ENCODE data around the gene SFXN4. TPM values are rescaled to one million over a fixed set of nuclear protein-coding genes. Genes with fewer than 3 reads are reported as not detected.
A peak's percentile ranks its signal among the peaks of the same experiment; 100 is the strongest.
"Not testable (repeated sequence)": the region's sequence is repeated elsewhere in the genome, so short reads cannot be mapped to it uniquely, and the experiment has no call there.

The SFXN4 gene
- total and polyA plus RNA-seq, 2 experiments from 2014 or later, result 18.6 to 22.3 TPM

DNA sequence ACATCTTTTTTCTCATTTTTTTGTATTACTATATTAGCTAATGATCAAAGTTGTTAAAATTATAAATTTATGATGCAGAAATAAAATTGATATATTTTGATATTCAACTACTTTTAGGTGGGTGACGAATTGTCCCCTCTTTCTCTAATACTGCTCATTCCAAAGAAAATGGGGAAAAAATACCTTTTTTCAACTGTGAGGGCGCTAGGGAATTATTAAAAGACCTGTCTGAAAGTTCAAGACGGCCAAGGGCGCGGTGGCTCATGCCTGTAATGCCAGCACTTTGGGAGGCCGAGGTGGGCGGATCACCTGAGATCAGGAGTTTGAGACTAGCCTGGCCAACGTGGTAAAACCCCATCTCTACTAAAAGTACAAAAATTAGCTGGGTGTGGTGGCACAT lies 27.6 kb downstream of the SFXN4 start:
- DNase-seq (ENCODE audit: low spot score), result peak; percentile 48
- H3K4me1 Mint-ChIP-seq; H3K4me2 ChIP-seq; H3K27ac ChIP-seq (ENCODE audit: low read depth); H3K27me3 Mint-ChIP-seq (ENCODE audit: insufficient read depth, low read depth, poor library complexity); H3K9me2 ChIP-seq (ENCODE audit: insufficient read depth); H3K4me3 Mint-ChIP-seq; H3K36me3 ChIP-seq (ENCODE audit: insufficient read depth); H3K27ac Mint-ChIP-seq; H2AFZ ChIP-seq; H3K27me3 ChIP-seq (ENCODE audit: insufficient read depth); H3F3A ChIP-seq (replicated peaks; ENCODE audit: low read depth); H3K4me1 ChIP-seq (ENCODE audit: insufficient read depth); H4K20me1 ChIP-seq (replicated peaks; ENCODE audit: insufficient read depth); H3K4me3 ChIP-seq; H3K9me3 Mint-ChIP-seq; H3K79me2 ChIP-seq (replicated peaks; ENCODE audit: insufficient read depth); ATAC-seq: not testable (repeated sequence)
- H3K36me3 Mint-ChIP-seq (ENCODE audit: low read depth), result peaks cover 30% of the 10 kb centered on the region
- TF ChIP-seq, protein P1, sequence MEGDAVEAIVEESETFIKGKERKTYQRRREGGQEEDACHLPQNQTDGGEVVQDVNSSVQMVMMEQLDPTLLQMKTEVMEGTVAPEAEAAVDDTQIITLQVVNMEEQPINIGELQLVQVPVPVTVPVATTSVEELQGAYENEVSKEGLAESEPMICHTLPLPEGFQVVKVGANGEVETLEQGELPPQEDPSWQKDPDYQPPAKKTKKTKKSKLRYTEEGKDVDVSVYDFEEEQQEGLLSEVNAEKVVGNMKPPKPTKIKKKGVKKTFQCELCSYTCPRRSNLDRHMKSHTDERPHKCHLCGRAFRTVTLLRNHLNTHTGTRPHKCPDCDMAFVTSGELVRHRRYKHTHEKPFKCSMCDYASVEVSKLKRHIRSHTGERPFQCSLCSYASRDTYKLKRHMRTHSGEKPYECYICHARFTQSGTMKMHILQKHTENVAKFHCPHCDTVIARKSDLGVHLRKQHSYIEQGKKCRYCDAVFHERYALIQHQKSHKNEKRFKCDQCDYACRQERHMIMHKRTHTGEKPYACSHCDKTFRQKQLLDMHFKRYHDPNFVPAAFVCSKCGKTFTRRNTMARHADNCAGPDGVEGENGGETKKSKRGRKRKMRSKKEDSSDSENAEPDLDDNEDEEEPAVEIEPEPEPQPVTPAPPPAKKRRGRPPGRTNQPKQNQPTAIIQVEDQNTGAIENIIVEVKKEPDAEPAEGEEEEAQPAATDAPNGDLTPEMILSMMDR (conservative IDR thresholded peaks at IDR 0.05; ENCODE audit: low read depth in 2 of 2), result peak in 1 of 2 experiments; percentile 43

DNA sequence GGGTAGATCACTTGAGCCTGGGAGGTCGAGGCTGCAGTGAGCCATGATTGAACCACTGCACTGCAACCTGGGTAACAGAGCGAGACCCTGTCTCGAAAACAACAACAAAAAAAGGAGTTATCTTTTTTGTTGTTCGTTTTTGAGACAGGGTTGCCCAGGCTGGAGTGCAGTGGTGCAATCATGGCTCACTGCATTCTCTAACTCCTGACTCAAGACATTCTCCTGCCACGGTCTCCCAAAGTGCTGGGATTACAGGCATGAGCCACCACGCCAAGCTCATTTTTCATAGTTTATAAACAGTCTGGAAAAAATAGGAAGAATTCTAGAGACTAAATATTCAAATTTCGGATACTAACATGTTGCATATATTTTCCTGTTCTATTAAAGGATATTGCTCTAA lies 29.4 kb downstream of the SFXN4 start:
- no peak overlapping the region for H2AFZ ChIP-seq
- H3K79me2 ChIP-seq (replicated peaks; ENCODE audit: insufficient read depth), result no peaks in the 10 kb centered on the region
- Mint-ChIP-seq H3K27me3 (ENCODE audit: insufficient read depth, low read depth, poor library complexity) (peaks cover 1% of the 10 kb centered on the region), H3K4me1 (no peaks in the 10 kb centered on the region), H3K4me3 (no peak overlapping the region), H3K36me3 (ENCODE audit: low read depth) (peaks cover 45% of the 10 kb centered on the region), H3K27ac (no peak overlapping the region), H3K9me3 (peaks cover 3% of the 10 kb centered on the region; the same call in 1 of the 3 replicates)
- no peak overlapping the region for H3K4me3 ChIP-seq
- no peaks in the 10 kb centered on the region for H3K27me3 ChIP-seq (ENCODE audit: insufficient read depth)
- ATAC-seq, result no peak
- H3F3A ChIP-seq (replicated peaks; ENCODE audit: low read depth), result no peaks in the 10 kb centered on the region
- no peak overlapping the region for H3K27ac ChIP-seq (ENCODE audit: low read depth)
- H4K20me1 ChIP-seq (replicated peaks; ENCODE audit: insufficient read depth), result no peaks in the 10 kb centered on the region; the same call in 1 of the 2 replicates
- no peaks in the 10 kb centered on the region for H3K9me2 ChIP-seq (ENCODE audit: insufficient read depth)
- no peak overlapping the region for H3K4me2 ChIP-seq
- DNase-seq (ENCODE audit: low spot score), result no peak
- no peaks in the 10 kb centered on the region for H3K4me1 ChIP-seq (ENCODE audit: insufficient read depth)
- peaks cover 10% of the 10 kb centered on the region; the same call in 1 of the 2 replicates for H3K36me3 ChIP-seq (ENCODE audit: insufficient read depth)
- TF ChIP-seq, protein P2, sequence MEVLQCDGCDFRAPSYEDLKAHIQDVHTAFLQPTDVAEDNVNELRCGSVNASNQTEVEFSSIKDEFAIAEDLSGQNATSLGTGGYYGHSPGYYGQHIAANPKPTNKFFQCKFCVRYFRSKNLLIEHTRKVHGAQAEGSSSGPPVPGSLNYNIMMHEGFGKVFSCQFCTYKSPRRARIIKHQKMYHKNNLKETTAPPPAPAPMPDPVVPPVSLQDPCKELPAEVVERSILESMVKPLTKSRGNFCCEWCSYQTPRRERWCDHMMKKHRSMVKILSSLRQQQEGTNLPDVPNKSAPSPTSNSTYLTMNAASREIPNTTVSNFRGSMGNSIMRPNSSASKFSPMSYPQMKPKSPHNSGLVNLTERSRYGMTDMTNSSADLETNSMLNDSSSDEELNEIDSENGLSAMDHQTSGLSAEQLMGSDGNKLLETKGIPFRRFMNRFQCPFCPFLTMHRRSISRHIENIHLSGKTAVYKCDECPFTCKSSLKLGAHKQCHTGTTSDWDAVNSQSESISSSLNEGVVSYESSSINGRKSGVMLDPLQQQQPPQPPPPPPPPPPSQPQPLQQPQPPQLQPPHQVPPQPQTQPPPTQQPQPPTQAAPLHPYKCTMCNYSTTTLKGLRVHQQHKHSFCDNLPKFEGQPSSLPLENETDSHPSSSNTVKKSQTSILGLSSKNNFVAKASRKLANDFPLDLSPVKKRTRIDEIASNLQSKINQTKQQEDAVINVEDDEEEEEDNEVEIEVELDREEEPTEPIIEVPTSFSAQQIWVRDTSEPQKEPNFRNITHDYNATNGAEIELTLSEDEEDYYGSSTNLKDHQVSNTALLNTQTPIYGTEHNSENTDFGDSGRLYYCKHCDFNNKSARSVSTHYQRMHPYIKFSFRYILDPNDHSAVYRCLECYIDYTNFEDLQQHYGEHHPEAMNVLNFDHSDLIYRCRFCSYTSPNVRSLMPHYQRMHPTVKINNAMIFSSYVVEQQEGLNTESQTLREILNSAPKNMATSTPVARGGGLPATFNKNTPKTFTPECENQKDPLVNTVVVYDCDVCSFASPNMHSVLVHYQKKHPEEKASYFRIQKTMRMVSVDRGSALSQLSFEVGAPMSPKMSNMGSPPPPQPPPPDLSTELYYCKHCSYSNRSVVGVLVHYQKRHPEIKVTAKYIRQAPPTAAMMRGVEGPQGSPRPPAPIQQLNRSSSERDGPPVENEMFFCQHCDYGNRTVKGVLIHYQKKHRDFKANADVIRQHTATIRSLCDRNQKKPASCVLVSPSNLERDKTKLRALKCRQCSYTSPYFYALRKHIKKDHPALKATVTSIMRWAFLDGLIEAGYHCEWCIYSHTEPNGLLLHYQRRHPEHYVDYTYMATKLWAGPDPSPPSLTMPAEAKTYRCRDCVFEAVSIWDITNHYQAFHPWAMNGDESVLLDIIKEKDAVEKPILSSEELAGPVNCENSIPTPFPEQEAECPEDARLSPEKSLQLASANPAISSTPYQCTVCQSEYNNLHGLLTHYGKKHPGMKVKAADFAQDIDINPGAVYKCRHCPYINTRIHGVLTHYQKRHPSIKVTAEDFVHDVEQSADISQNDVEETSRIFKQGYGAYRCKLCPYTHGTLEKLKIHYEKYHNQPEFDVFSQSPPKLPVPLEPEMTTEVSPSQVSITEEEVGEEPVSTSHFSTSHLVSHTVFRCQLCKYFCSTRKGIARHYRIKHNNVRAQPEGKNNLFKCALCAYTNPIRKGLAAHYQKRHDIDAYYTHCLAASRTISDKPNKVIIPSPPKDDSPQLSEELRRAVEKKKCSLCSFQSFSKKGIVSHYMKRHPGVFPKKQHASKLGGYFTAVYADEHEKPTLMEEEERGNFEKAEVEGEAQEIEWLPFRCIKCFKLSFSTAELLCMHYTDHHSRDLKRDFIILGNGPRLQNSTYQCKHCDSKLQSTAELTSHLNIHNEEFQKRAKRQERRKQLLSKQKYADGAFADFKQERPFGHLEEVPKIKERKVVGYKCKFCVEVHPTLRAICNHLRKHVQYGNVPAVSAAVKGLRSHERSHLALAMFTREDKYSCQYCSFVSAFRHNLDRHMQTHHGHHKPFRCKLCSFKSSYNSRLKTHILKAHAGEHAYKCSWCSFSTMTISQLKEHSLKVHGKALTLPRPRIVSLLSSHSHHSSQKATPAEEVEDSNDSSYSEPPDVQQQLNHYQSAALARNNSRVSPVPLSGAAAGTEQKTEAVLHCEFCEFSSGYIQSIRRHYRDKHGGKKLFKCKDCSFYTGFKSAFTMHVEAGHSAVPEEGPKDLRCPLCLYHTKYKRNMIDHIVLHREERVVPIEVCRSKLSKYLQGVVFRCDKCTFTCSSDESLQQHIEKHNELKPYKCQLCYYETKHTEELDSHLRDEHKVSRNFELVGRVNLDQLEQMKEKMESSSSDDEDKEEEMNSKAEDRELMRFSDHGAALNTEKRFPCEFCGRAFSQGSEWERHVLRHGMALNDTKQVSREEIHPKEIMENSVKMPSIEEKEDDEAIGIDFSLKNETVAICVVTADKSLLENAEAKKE (CRISPR knock-in tag; IDR thresholded peaks at IDR 0.05), result no peak
- TF ChIP-seq ZNF331 (CRISPR knock-in tag; IDR thresholded peaks at IDR 0.05; ENCODE audit: low read depth) (no peak), JUNB (IDR thresholded peaks at IDR 0.05; ENCODE audit: unreplicated experiment) (no peak), EZH2 (IDR thresholded peaks at IDR 0.05; ENCODE audit: low read depth, unreplicated experiment) (no peak), POLR2AphosphoS5 (IDR thresholded peaks at IDR 0.05; ENCODE audit: low read depth) (no peak), NANOG (IDR thresholded peaks at IDR 0.05; ENCODE audit: borderline replicate concordance) (no peak), ZNF114 (CRISPR knock-in tag; IDR thresholded peaks at IDR 0.05) (no peak), CREB1 (CRISPR knock-in tag; IDR thresholded peaks at IDR 0.05; ENCODE audit: low read depth) (no peak)
- TF ChIP-seq, protein P3, sequence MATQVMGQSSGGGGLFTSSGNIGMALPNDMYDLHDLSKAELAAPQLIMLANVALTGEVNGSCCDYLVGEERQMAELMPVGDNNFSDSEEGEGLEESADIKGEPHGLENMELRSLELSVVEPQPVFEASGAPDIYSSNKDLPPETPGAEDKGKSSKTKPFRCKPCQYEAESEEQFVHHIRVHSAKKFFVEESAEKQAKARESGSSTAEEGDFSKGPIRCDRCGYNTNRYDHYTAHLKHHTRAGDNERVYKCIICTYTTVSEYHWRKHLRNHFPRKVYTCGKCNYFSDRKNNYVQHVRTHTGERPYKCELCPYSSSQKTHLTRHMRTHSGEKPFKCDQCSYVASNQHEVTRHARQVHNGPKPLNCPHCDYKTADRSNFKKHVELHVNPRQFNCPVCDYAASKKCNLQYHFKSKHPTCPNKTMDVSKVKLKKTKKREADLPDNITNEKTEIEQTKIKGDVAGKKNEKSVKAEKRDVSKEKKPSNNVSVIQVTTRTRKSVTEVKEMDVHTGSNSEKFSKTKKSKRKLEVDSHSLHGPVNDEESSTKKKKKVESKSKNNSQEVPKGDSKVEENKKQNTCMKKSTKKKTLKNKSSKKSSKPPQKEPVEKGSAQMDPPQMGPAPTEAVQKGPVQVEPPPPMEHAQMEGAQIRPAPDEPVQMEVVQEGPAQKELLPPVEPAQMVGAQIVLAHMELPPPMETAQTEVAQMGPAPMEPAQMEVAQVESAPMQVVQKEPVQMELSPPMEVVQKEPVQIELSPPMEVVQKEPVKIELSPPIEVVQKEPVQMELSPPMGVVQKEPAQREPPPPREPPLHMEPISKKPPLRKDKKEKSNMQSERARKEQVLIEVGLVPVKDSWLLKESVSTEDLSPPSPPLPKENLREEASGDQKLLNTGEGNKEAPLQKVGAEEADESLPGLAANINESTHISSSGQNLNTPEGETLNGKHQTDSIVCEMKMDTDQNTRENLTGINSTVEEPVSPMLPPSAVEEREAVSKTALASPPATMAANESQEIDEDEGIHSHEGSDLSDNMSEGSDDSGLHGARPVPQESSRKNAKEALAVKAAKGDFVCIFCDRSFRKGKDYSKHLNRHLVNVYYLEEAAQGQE (IDR thresholded peaks at IDR 0.05; ENCODE audit: unreplicated experiment), result no peak
